SU-DHL-6 (cell line): ENCODE results near the gene BAD.

Experiments used
- H2AFZ ChIP-seq: fragments of 200-600 bp; sonication (generic); 2 replicates; pipeline ENCODE4 v1.6.1; 2014; ENCODE audit warnings: low read depth, mild to moderate bottlenecking, moderate library complexity, mixed read lengths, antibody characterized with exemption, low read length; ENCODE audit not compliant: severe bottlenecking
- H3F3A ChIP-seq: fragments of 200-600 bp; shearing (Covaris generic); 2 replicates; pipeline ENCODE4 v1.6.0; 2016; ENCODE audit warnings: antibody characterized with exemption, mild to moderate bottlenecking; ENCODE audit not compliant: insufficient read depth
- H3K27ac ChIP-seq: fragments of 200-600 bp; sonication (generic); 2 replicates; pipeline ENCODE4 v1.5.1; 2016; ENCODE audit warnings: low read depth, mild to moderate bottlenecking, low read length, moderate library complexity, mixed read lengths
- H3K27me3 ChIP-seq: fragments of 200-600 bp; sonication (generic), shearing (Covaris generic); 2 replicates; pipeline ENCODE4 v1.6.0; 2014; ENCODE audit warnings: mild to moderate bottlenecking, low read length
- H3K36me3 ChIP-seq: fragments of 200-600 bp; sonication (generic); 2 replicates; pipeline ENCODE4 v1.6.1; 2014; ENCODE audit warnings: mild to moderate bottlenecking, low read length, mixed read lengths
- H3K4me2 ChIP-seq: fragments of 300-600, 200-600 bp; shearing (Covaris generic), sonication (generic); 2 replicates; pipeline ENCODE4 v1.6.0; 2014; ENCODE audit warnings: low read length, low read depth, mild to moderate bottlenecking; ENCODE audit not compliant: poor library complexity, severe bottlenecking
- H3K4me3 ChIP-seq: fragments of 200-600 bp; sonication (generic); 2 replicates; pipeline ENCODE4 v1.5.1; 2014; ENCODE audit warnings: antibody characterized with exemption, low read length, mild to moderate bottlenecking, mixed read lengths; ENCODE audit not compliant: insufficient read depth, poor library complexity, severe bottlenecking
- H3K79me2 ChIP-seq: fragments of 200-600 bp; sonication (generic); 2 replicates; pipeline ENCODE4 v1.6.1; 2014; ENCODE audit warnings: mild to moderate bottlenecking, low read length, moderate library complexity; ENCODE audit not compliant: insufficient read depth
- H3K9ac ChIP-seq: fragments of 200-600 bp; sonication (generic); 2 replicates; pipeline ENCODE4 v1.7.0; 2014; ENCODE audit warnings: mild to moderate bottlenecking, low read length
- H3K9me2 ChIP-seq: fragments of 200-600 bp; sonication (generic); replicated peaks from 2 replicates; pipeline ENCODE4 v1.6.1; 2014; ENCODE audit warnings: low read length; ENCODE audit not compliant: insufficient read depth
- H3K9me3 ChIP-seq: fragments of 200-600 bp; sonication (generic); 2 replicates; pipeline ENCODE4 v1.6.1; 2014; ENCODE audit warnings: low read length, mixed read lengths; ENCODE audit not compliant: insufficient read depth
- H4K20me1 ChIP-seq: fragments of 200-600 bp; sonication (generic); 2 replicates; pipeline ENCODE4 v1.6.1; 2014; ENCODE audit warnings: low read depth, mild to moderate bottlenecking, antibody characterized with exemption, low read length, moderate library complexity, mixed read lengths
- CTCF ChIP-seq: fragments of 200-600 bp; sonication (generic); IDR thresholded peaks from one replicate; pipeline ENCODE4 v1.5.1; 2017; ENCODE audit warnings: antibody characterized with exemption, mild to moderate bottlenecking, low read length, moderate library complexity; ENCODE audit not compliant: insufficient read depth, poor library complexity, severe bottlenecking
- EZH2phosphoT487 ChIP-seq: fragments of 200-600 bp; sonication (generic), shearing (Covaris generic); conservative IDR thresholded peaks from 2 replicates; pipeline ENCODE4 v1.6.1; 2018; ENCODE audit warnings: mild to moderate bottlenecking, antibody characterized with exemption, low read length, moderate library complexity, mixed read lengths

BAD gene

GRCh38 chr11:64298966-64299846, 14.7 kb upstream of the BAD start:
- Histone ChIP-seq H3F3A (no peaks in the 10 kb centered on the region), H3K36me3 (no peaks in the 10 kb centered on the region), H3K9me2 (no peaks in the 10 kb centered on the region), H3K27me3 (no peaks in the 10 kb centered on the region), H3K9ac (no peak overlapping the region), H3K4me3 (no peak overlapping the region), H3K9me3 (no peaks in the 10 kb centered on the region), H4K20me1 (no peaks in the 10 kb centered on the region), H3K4me2 (no peak overlapping the region), H3K27ac (no peak overlapping the region), H3K79me2 (no peaks in the 10 kb centered on the region), H2AFZ (no peak overlapping the region)
- TF ChIP-seq EZH2phosphoT487 (no peak), CTCF (no peak)

DNA sequence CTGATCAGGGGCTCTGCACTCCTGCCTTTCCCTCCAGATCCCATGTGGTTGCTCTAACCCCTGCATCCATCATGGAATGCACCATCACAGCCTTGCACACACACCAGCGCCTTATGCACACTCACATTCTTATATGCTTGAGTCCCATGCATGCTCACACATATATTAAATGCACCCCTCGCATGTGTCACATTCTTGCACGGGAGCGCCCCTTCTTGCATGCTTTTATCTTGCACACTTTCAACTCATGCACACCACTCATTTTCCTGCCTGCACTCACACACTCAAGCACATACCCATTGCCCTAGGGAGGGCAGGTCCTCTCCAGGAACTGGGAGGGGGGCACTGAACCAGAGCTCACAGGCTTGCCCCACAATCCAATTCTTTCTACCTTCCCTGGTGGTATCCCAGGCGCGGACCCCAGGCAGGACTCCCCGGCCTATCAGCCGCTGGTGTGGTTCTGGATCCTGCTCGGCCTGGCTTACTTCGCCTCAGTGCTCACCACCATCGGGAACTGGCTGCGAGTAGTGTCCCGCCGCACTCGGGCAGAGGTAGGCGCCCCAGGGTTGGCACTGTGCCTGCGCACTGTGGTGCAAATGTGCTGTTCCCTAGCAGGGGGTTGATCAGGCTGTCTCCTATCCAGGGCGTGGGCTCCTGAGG, 13.4 kb upstream of the BAD start:
- Histone ChIP-seq H3F3A (no peaks in the 10 kb centered on the region), H4K20me1 (no peaks in the 10 kb centered on the region), H3K9me3 (no peaks in the 10 kb centered on the region), H3K27me3 (no peaks in the 10 kb centered on the region), H3K27ac (no peak overlapping the region), H3K4me3 (no peak overlapping the region), H3K79me2 (no peaks in the 10 kb centered on the region), H3K9me2 (no peaks in the 10 kb centered on the region), H3K4me2 (no peak overlapping the region), H3K36me3 (no peaks in the 10 kb centered on the region), H3K9ac (no peak overlapping the region), H2AFZ (no peak overlapping the region)
- TF ChIP-seq EZH2phosphoT487 = no peak
- TF ChIP-seq CTCF = no peak

GRCh38 chr11:64296830-64297698, 12.6 kb upstream of the BAD start:
- Histone ChIP-seq H4K20me1 (no peaks in the 10 kb centered on the region), H3F3A (no peaks in the 10 kb centered on the region), H3K4me2 (no peak overlapping the region), H3K4me3 (no peak overlapping the region), H3K9ac (no peak overlapping the region), H3K27me3 (no peaks in the 10 kb centered on the region), H3K27ac (no peak overlapping the region), H3K9me3 (no peaks in the 10 kb centered on the region), H2AFZ (no peak overlapping the region), H3K36me3 (no peaks in the 10 kb centered on the region), H3K9me2 (no peaks in the 10 kb centered on the region), H3K79me2 (no peaks in the 10 kb centered on the region)
- TF ChIP-seq EZH2phosphoT487 (no peak), CTCF (no peak)
